HepG2 (cell line): ENCODE measurements around the gene HPDL. TPM values are rescaled to one million over a fixed set of nuclear protein-coding genes. Genes with fewer than 3 reads are reported as not detected.

ENCODE experiments used
- ATAC-seq: fragments of 200-7000 bp; cut with Tn5 transposase; 3 replicates; pipeline ENCODE4 v1.9.1; 2020; ENCODE audit warnings: mild to moderate bottlenecking, moderate library complexity
- BruUV-seq: library from RNA; stranded (reverse); fragments of 400-500 nt; replicated peaks from 2 replicates; lab custom pipeline; 2021; lab: Mats Ljungman, UMichigan
- CTCF ChIA-PET: fragments of 300-600 bp; formaldehyde crosslinking; extraction: SDS; loops from one replicate; lab custom pipeline; 2021; ENCODE audit warnings: low total read pairs, inconsistent platforms, low intra/inter-chr PET ratio; lab: Yijun Ruan, JAX
- POLR2A ChIA-PET: fragments of 350-600 bp; sonication (Branson Sonifier 250); formaldehyde crosslinking; loops from one replicate; lab custom pipeline; 2020; ENCODE audit warnings: antibody characterized with exemption, inconsistent platforms; lab: Yijun Ruan, JAX
- DNase-seq: peaks from one replicate; pipeline ENCODE4 v3.0.0-alpha.2; 2015; ENCODE audit warnings: low spot score
- FAIRE-seq: peaks from 3 replicates; lab custom pipeline; 2011; peaks lifted over from hg19 to GRCh38; lab: Jason Lieb, UNC
- H2AFZ ChIP-seq: one replicate; pipeline ENCODE4 v1.6.1; 2011; ENCODE audit warnings: low read length, inconsistent platforms
- H3K27ac ChIP-seq: fragments of 300-600 bp; 3 replicates; pipeline ENCODE4 v1.8.0; 2011; ENCODE audit warnings: mixed run types, mild to moderate bottlenecking, mixed read lengths, low read length, inconsistent platforms; ENCODE audit not compliant: insufficient read depth; ENCODE audit errors: extremely low read length
- H3K27me3 ChIP-seq, 2 experiments: fragments of 200-600 bp in 1 of 2; 2 replicates in 1 of 2; 3 replicates in 1 of 2; pipeline versions ENCODE4 v1.6.0 to v1.8.0; 2011; ENCODE audit warnings: low read length in 2 of 2, mild to moderate bottlenecking in 2 of 2, moderate library complexity in 2 of 2, inconsistent platforms in 1 of 2; ENCODE audit not compliant: insufficient read depth in 2 of 2, control insufficient read depth in 1 of 2
- H3K36me3 ChIP-seq, 2 experiments: fragments of 200-600 bp in 1 of 2; replicated peaks in 1 of 2; 2 replicates in 1 of 2; 3 replicates in 1 of 2; pipeline versions ENCODE4 v1.5.1 to v1.8.0; 2011; ENCODE audit warnings: low read length in 2 of 2, inconsistent platforms in 1 of 2; ENCODE audit not compliant: insufficient read depth in 2 of 2, control insufficient read depth in 1 of 2
- H3K4me1 ChIP-seq: 2 replicates; pipeline ENCODE4 v1.5.1; 2012; ENCODE audit warnings: low read length, inconsistent platforms; ENCODE audit not compliant: insufficient read depth
- H3K4me2 ChIP-seq: 2 replicates; pipeline ENCODE4 v1.6.0; 2011; ENCODE audit warnings: low read depth, low read length, inconsistent platforms
- H3K4me3 ChIP-seq, 3 experiments: fragments of 200-600 bp in 1 of 3; sonication (generic), shearing (Covaris generic) in 1 of 3; replicated peaks in 1 of 3; 2 replicates each; pipeline ENCODE4 v1.5.1; 2011 to 2016; ENCODE audit warnings: low read length in 3 of 3, inconsistent platforms in 2 of 3, low read depth in 2 of 3, mild to moderate bottlenecking in 2 of 3, control low read depth in 1 of 3, mixed read lengths in 1 of 3; ENCODE audit not compliant: insufficient read depth in 1 of 3
- H3K79me2 ChIP-seq: one replicate; pipeline ENCODE4 v1.6.1; 2011; ENCODE audit warnings: low read length, inconsistent platforms; ENCODE audit not compliant: insufficient read depth
- H3K9ac ChIP-seq: 2 replicates; pipeline ENCODE4 v1.6.0; 2011; ENCODE audit warnings: mild to moderate bottlenecking, low read depth, low read length, inconsistent platforms; ENCODE audit not compliant: insufficient read depth
- H3K9me3 ChIP-seq: 2 replicates; pipeline ENCODE4 v1.5.1; 2012; ENCODE audit warnings: mild to moderate bottlenecking, low read length
- H4K20me1 ChIP-seq: 2 replicates; pipeline ENCODE4 v1.6.0; 2011; ENCODE audit warnings: inconsistent platforms, mild to moderate bottlenecking, low read length, moderate library complexity; ENCODE audit not compliant: insufficient read depth
- CBX2 ChIP-seq, 2 experiments: fragments of 200-600 bp in 1 of 2; sonication (generic); formaldehyde crosslinking in 1 of 2; IDR thresholded peaks; 2 replicates each; pipeline versions ENCODE4 v1.7.0 to v1.8.1; 2018 to 2022; ENCODE audit warnings: low read depth in 2 of 2, low read length in 1 of 2, mild to moderate bottlenecking in 1 of 2, missing genetic modification reagents in 1 of 2
- CREBL2 ChIP-seq: sonication (generic); formaldehyde crosslinking; IDR thresholded peaks from 2 replicates; pipeline ENCODE4 v1.8.1; 2023; ENCODE audit warnings: missing genetic modification reagents, mild to moderate bottlenecking, borderline replicate concordance
- HOXA7 ChIP-seq: sonication (generic); formaldehyde crosslinking; IDR thresholded peaks from 2 replicates; pipeline ENCODE4 v1.8.1; 2022; ENCODE audit warnings: mild to moderate bottlenecking, missing genetic modification reagents, moderate library complexity
- IKZF1 ChIP-seq: fragments of 450-650 bp; IDR thresholded peaks from 2 replicates; pipeline ENCODE4 v1.7.1; 2016
- MAF1 ChIP-seq: sonication (generic); formaldehyde crosslinking; IDR thresholded peaks from 2 replicates; pipeline ENCODE4 v1.5.0; 2020; ENCODE audit warnings: missing genetic modification reagents, borderline replicate concordance
- MAFK ChIP-seq, 2 experiments: IDR thresholded peaks in 1 of 2; conservative IDR thresholded peaks in 1 of 2; 2 replicates each; pipeline ENCODE4 v1.6.1; 2011; ENCODE audit warnings: improper control_type of control experiment in 2 of 2, low read length in 2 of 2
- MTERF4 ChIP-seq: sonication (generic); formaldehyde crosslinking; IDR thresholded peaks from 2 replicates; pipeline ENCODE4 v1.8.0; 2023; ENCODE audit warnings: mild to moderate bottlenecking, missing genetic modification reagents
- SETDB1 ChIP-seq: sonication (generic); formaldehyde crosslinking; IDR thresholded peaks from 2 replicates; pipeline ENCODE4 v1.5.1; 2020; ENCODE audit warnings: missing genetic modification reagents, mild to moderate bottlenecking, borderline replicate concordance
- SP140L ChIP-seq: sonication (generic); formaldehyde crosslinking; IDR thresholded peaks from 2 replicates; pipeline ENCODE4 v1.4.0; 2020; ENCODE audit warnings: missing genetic modification reagents, borderline replicate concordance
- SRSF4 ChIP-seq: fragments of 200-400 bp; formaldehyde crosslinking; IDR thresholded peaks from one replicate; pipeline ENCODE4 v1.6.1; 2018; ENCODE audit warnings: mild to moderate bottlenecking, low read depth, low read length, moderate library complexity; ENCODE audit not compliant: poor library complexity, severe bottlenecking
- TBP ChIP-seq: sonication (generic); formaldehyde crosslinking; IDR thresholded peaks from 2 replicates; pipeline ENCODE4 v1.5.0; 2020; ENCODE audit warnings: missing genetic modification reagents
- ZBTB7A ChIP-seq: sonication (generic); formaldehyde crosslinking; IDR thresholded peaks from 2 replicates; pipeline ENCODE4 v1.8.0; 2022; ENCODE audit warnings: mild to moderate bottlenecking, missing genetic modification reagents
- WGBS: methylation state at CpG from one replicate; pipeline ENCODE4 v1.1.6; 2017; ENCODE audit warnings: low lambda C conversion rate; 5-methylcytosine and 5-hydroxymethylcytosine counted together
- in situ Hi-C: cut with HindIII; loops from 2 replicates; pipeline ENCODE4 v1.10.0; 2017; ENCODE audit warnings: low pct_unique_long_range_greater_than_20kb; ENCODE audit not compliant: extremely low pct_ligation_motif_present
- intact Hi-C: fragments of 100-400 bp; cut with micrococcal nuclease; formaldehyde crosslinking; loops from one replicate; pipeline ENCODE4 v1.10.0; 2022; ENCODE audit not compliant: unreplicated experiment
- polyA plus RNA-seq, 8 experiments: library from polyadenylated mRNA; depleted of rRNA in 3 of 8; stranded (reverse) in 7 of 8; unstranded in 1 of 8; fragments of >200 nt; fragmentation: Illumina TruSeq in 4 of 8; extraction: Trizol in 4 of 8; gene quantifications; 2 replicates each; pipeline versions ENCODE4 v1.2.1 to v1.2.3, GENCODE V29; 2011 to 2016; ENCODE audit warnings: low read depth in 4 of 8, missing spikeins in 1 of 8, mixed read lengths in 1 of 8; ENCODE audit not compliant: insufficient read depth in 1 of 8
- total RNA-seq, 5 experiments: library from RNA; depleted of rRNA; stranded (reverse); fragments of >200 nt; fragmentation: Illumina TruSeq; extraction: Trizol; gene quantifications; 2 replicates each; pipeline ENCODE4 v1.2.3, GENCODE V29; 2016; ENCODE audit warnings: low read depth in 1 of 5

Gene HPDL
- total and polyA plus RNA-seq, 2 of the 13 experiments (the other 11 are each of a cell fraction or from before 2014, with no cell fraction given): not detected

GRCh38 chr1:45305231-45305630 lies 21.5 kb upstream of the HPDL start (continued):
- no peak for TF ChIP-seq SRSF4
- TF ChIP-seq MTERF4 (CRISPR knock-in tag): no peak
- no peak for TF ChIP-seq MAF1 (CRISPR knock-in tag)

GRCh38 chr1:45306319-45306718 lies 20.4 kb upstream of the HPDL start:
- H2AFZ ChIP-seq: no peak overlapping the region
- ATAC-seq: no peak

More at GRCh38 chr1:45306319-45306718, 20.4 kb upstream of the HPDL start:
- Histone ChIP-seq H4K20me1 (no peaks in the 10 kb centered on the region), H3K4me1 (peaks cover 31% of the 10 kb centered on the region), H3K27me3 (no peaks in the 10 kb centered on the region), H3K36me3 (no peaks in the 10 kb centered on the region), H3K4me3 (no peak overlapping the region), H3K9ac (no peak overlapping the region), H3K79me2 (no peaks in the 10 kb centered on the region), H3K4me2 (no peak overlapping the region), H3K9me3 (no peaks in the 10 kb centered on the region), H3K27ac (no peak overlapping the region)
- WGBS: 73% methylated on average over 8 of the region's 8 CpGs
- no peak for FAIRE-seq
- CTCF ChIA-PET: no interaction called here
- POLR2A ChIA-PET: interaction anchor here (0.9 to 10.2 kb wide), 4 partner anchors 31 to 506 kb away, joined by 3 to 231 read pairs (median 84); partner anchors contain the start of genes HECTD3, MUTYH, PLK3 and TESK2
- TF ChIP-seq IKZF1 (no peak), SP140L (CRISPR knock-in tag) (no peak), HOXA7 (CRISPR knock-in tag) (no peak), ZBTB7A (CRISPR knock-in tag) (no peak), CREBL2 (CRISPR knock-in tag) (no peak), CBX2 (IDR thresholded peaks at IDR 0.05; ENCODE audit: low read depth, low read length) (no peak), CBX2 (CRISPR knock-in tag; IDR thresholded peaks at IDR 0.05; ENCODE audit: low read depth) (no peak), SETDB1 (CRISPR knock-in tag) (no peak), TBP (CRISPR knock-in tag) (no peak), MAFK (conservative IDR thresholded peaks at IDR 0.05 in 1 of 2, IDR thresholded peaks at IDR 0.05 in 1 of 2; ENCODE audit: low read length in 2 of 2) (no peak)
- BruUV-seq: no TSS peak
- intact Hi-C loops: loop anchor here (10.0 kb wide), 1 partner anchor 482 kb away; no protein-coding TSS in a partner anchor
- in situ Hi-C loops: loop anchor here (10.0 kb wide), 1 partner anchor 472 kb away; no protein-coding TSS in a partner anchor
- no peak for DNase-seq
